Calu3 (cell line): ENCODE results near the gene SMC6. TPM values are rescaled to one million over a fixed set of nuclear protein-coding genes. Genes with fewer than 3 reads are reported as not detected.

ENCODE experiments used
- BruUV-seq: library from RNA; stranded (reverse); fragments of 400-500 nt; replicated peaks from 2 replicates; lab custom pipeline; 2021; lab: Mats Ljungman, UMichigan
- CTCF ChIA-PET: fragments of 300-600 bp; sonication (Branson Sonifier 250); formaldehyde crosslinking; loops from one replicate; lab custom pipeline; 2022; ENCODE audit warnings: antibody characterized with exemption; lab: Charles Lee
- DNase-seq: peaks from one replicate; pipeline ENCODE4 v3.0.0; 2022
- H3K27ac Mint-ChIP-seq: one replicate; pipeline ENCODE4 v1.8.0; 2022; ENCODE audit warnings: mixed read lengths; ENCODE audit not compliant: unreplicated experiment
- H3K27me3 Mint-ChIP-seq: one replicate; pipeline ENCODE4 v1.8.0; 2022; ENCODE audit warnings: mixed read lengths; ENCODE audit not compliant: unreplicated experiment
- H3K36me3 Mint-ChIP-seq: one replicate; pipeline ENCODE4 v1.8.0; 2022; ENCODE audit warnings: mild to moderate bottlenecking, moderate library complexity, mixed read lengths; ENCODE audit not compliant: insufficient read depth, unreplicated experiment
- H3K4me1 Mint-ChIP-seq: one replicate; pipeline ENCODE4 v1.8.0; 2022; ENCODE audit warnings: mild to moderate bottlenecking, low read depth, mixed read lengths; ENCODE audit not compliant: unreplicated experiment
- H3K4me3 Mint-ChIP-seq: one replicate; pipeline ENCODE4 v1.8.0; 2022; ENCODE audit warnings: mild to moderate bottlenecking, low read depth, moderate library complexity, mixed read lengths; ENCODE audit not compliant: unreplicated experiment
- H3K9me3 Mint-ChIP-seq: one replicate; pipeline ENCODE4 v1.8.0; 2022; ENCODE audit warnings: low read depth, mixed read lengths; ENCODE audit not compliant: unreplicated experiment
- intact Hi-C: fragments of 100-400 bp; cut with micrococcal nuclease; formaldehyde crosslinking; loops from one replicate; pipeline ENCODE4 v1.10.0; 2022; ENCODE audit not compliant: unreplicated experiment
- total RNA-seq: library from RNA; stranded (reverse); gene quantifications from 2 replicates; pipeline ENCODE4 v1.2.3, GENCODE V29; 2022
- TF ChIP-seq, protein P1 (sequence below): fragments of 200-600 bp; IDR thresholded peaks from one replicate; pipeline ENCODE4 v1.8.0; 2022; ENCODE audit warnings: antibody characterized with exemption; ENCODE audit not compliant: unreplicated experiment

The SMC6 gene
- total RNA-seq, 1 experiment from 2014 or later = 31.6 TPM

DNA sequence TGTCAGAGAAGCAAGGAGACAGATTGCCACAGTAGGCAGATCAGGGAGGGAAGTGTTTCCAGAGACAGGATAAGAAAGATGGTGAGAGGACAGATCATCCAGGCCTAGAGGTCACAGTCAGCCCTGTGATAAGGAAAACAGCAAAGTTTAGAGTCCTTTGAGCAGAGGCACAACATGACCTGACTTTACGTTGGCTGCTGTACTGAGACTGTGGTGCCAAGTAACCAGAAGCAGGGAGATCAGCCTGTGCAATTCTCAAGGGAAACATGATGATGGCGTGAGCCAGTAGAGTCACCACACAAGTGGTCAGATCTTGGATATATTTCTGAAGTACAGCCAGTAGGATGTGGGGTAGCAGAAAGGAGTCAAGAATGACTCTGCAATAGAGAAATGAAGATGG lies 43.7 kb downstream of the SMC6 start:
- Mint-ChIP-seq H3K4me3 (no peak overlapping the region), H3K4me1 (no peaks in the 10 kb centered on the region), H3K9me3 (no peaks in the 10 kb centered on the region), H3K36me3 (peaks cover 4% of the 10 kb centered on the region), H3K27me3 (no peaks in the 10 kb centered on the region), H3K27ac (no peak overlapping the region)
- intact Hi-C loops = no loop called here
- TF ChIP-seq, protein P1, sequence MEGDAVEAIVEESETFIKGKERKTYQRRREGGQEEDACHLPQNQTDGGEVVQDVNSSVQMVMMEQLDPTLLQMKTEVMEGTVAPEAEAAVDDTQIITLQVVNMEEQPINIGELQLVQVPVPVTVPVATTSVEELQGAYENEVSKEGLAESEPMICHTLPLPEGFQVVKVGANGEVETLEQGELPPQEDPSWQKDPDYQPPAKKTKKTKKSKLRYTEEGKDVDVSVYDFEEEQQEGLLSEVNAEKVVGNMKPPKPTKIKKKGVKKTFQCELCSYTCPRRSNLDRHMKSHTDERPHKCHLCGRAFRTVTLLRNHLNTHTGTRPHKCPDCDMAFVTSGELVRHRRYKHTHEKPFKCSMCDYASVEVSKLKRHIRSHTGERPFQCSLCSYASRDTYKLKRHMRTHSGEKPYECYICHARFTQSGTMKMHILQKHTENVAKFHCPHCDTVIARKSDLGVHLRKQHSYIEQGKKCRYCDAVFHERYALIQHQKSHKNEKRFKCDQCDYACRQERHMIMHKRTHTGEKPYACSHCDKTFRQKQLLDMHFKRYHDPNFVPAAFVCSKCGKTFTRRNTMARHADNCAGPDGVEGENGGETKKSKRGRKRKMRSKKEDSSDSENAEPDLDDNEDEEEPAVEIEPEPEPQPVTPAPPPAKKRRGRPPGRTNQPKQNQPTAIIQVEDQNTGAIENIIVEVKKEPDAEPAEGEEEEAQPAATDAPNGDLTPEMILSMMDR = no peak
- no peak for DNase-seq
- BruUV-seq = no TSS peak
- CTCF ChIA-PET = no interaction called here

DNA sequence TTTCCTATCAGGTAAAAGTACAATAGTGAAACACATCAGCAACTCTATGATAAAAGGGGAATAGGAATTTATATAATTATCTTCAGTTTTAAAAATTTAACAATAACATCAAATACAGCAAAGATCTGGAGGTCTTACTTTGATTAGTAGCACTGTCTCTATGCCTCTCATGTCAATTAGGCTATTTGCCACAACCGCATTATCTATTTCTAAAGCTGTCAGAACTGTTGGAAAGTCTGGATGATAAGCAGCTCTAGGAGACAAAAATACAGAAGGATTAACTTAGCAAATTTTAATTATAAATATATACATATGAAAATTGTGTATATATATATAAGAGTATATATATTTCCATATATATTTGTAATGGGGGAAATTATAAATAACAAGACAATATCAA lies 45.1 kb downstream of the SMC6 start:
- intact Hi-C loops = no loop called here
- Mint-ChIP-seq H3K27me3 (no peaks in the 10 kb centered on the region), H3K4me3 (no peak overlapping the region), H3K27ac (no peak overlapping the region), H3K36me3 (peaks cover 9% of the 10 kb centered on the region), H3K9me3 (no peaks in the 10 kb centered on the region), H3K4me1 (no peaks in the 10 kb centered on the region)
- no TSS peak for BruUV-seq
- DNase-seq = no peak
- TF ChIP-seq, protein P1 = no peak
- CTCF ChIA-PET = no interaction called here

- no peak overlapping the region for H3K4me3 Mint-ChIP-seq
- intact Hi-C loops = no loop called here
- BruUV-seq = no TSS peak
- DNase-seq = no peak
- CTCF ChIA-PET = no interaction called here
- no peaks in the 10 kb centered on the region for H3K9me3 Mint-ChIP-seq
- H3K27me3 Mint-ChIP-seq = no peaks in the 10 kb centered on the region
- H3K36me3 Mint-ChIP-seq = peaks cover 9% of the 10 kb centered on the region
- no peaks in the 10 kb centered on the region for H3K4me1 Mint-ChIP-seq
- TF ChIP-seq, protein P1 = no peak
- H3K27ac Mint-ChIP-seq = no peak overlapping the region
Measured at GRCh38 chr2:17706845-17707244, 46.8 kb downstream of the SMC6 start.

DNA sequence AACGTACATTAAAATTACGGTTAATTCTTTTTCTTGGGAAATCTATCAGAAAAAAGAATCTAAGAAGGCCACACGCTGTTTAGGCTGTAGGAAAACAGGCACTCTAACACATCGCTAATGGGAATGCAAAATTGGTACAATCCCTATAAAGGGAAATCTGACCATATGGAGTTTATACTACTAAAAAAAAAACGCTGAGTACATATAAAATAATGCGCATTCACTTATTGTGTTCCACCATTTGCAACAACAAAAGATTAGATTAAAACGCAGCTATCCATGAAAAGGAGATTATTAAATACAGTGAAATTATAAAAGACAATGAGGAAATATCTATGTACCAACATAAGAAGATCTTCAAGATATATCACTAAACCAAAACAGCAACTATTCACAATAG lies 62.8 kb downstream of the SMC6 start:
- no peaks in the 10 kb centered on the region for H3K27me3 Mint-ChIP-seq
- TF ChIP-seq, protein P1 = no peak
- DNase-seq = no peak
- CTCF ChIA-PET = no interaction called here
- no TSS peak for BruUV-seq
- H3K4me3 Mint-ChIP-seq = no peak overlapping the region
- no peaks in the 10 kb centered on the region for H3K9me3 Mint-ChIP-seq
- intact Hi-C loops = no loop called here
- no peaks in the 10 kb centered on the region for H3K4me1 Mint-ChIP-seq
- no peak overlapping the region for H3K27ac Mint-ChIP-seq
- peaks cover 6% of the 10 kb centered on the region for H3K36me3 Mint-ChIP-seq
